ENCODE data around the gene OPN4. TPM values are rescaled to one million over a fixed set of nuclear protein-coding genes. Genes with fewer than 3 reads are reported as not detected.

The OPN4 gene
- total RNA-seq, 1 donor from 2014 or later = not detected

DNA sequence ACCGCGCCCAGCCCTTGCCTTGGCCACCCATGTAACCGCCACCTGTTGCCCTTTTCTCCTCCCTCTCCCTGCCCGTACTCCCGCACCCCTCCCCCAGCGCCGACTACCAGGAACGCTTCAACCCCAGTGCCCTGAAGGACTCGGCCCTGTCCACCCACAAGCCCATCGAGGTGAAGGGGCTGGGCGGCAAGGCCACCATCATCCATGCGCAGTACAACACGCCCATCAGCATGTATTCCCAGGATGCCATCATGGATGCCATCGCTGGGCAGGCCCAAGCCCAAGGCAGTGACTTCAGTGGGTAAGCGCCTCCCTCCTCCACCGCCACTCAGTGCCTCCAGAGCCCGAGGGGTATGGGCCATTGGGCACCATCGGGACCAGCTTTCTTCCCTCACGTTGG is 32.6 kb downstream of the OPN4 start:
- intact Hi-C loops (cut with micrococcal nuclease) = no loop called here
- Mint-ChIP-seq H3K36me3 (ENCODE audit: low read depth) (no peaks in the 10 kb centered on the region), H3K27me3 (peaks cover 1% of the 10 kb centered on the region), H3K9me3 (no peaks in the 10 kb centered on the region), H3K27ac (no peak overlapping the region), H3K4me1 (peaks cover 4% of the 10 kb centered on the region), H3K4me3 (no peak overlapping the region)
- DNase-seq = no peak

DNA sequence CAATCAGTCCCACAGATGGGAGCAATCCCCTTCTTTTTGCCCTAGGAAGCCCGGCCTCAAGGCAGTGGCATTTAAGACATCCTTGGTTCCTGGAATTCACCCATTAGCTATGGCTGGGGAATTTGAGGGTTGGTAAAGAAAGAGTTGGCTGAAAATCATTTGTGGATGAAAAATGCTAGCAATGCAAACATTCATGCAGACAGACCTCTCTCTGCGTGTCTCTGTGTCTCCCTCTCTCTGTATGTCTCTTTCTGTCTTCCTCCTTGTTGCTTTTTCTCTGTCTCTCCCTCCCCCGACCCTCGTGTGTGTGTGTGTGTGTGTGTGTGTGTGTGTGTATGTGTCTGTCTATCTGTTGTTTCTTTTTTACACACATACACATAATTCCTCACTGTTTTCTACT is 33.4 kb downstream of the OPN4 start:
- H3K27ac Mint-ChIP-seq = no peak overlapping the region
- no peak for DNase-seq
- no peak overlapping the region for H3K4me3 Mint-ChIP-seq
- H3K27me3 Mint-ChIP-seq = peaks cover 1% of the 10 kb centered on the region
- intact Hi-C loops (cut with micrococcal nuclease) = loop anchor here (1.0 to 2.0 kb wide), 2 partner anchors 212 to 273 kb away; no protein-coding TSS in a partner anchor
- H3K9me3 Mint-ChIP-seq = no peaks in the 10 kb centered on the region
- H3K4me1 Mint-ChIP-seq = peaks cover 4% of the 10 kb centered on the region
- H3K36me3 Mint-ChIP-seq (ENCODE audit: low read depth) = no peaks in the 10 kb centered on the region

- no peak overlapping the region for H3K27ac Mint-ChIP-seq
- no peaks in the 10 kb centered on the region for H3K36me3 Mint-ChIP-seq (ENCODE audit: low read depth)
- H3K4me3 Mint-ChIP-seq = no peak overlapping the region
- peaks cover 4% of the 10 kb centered on the region for H3K4me1 Mint-ChIP-seq
- intact Hi-C loops (cut with micrococcal nuclease) = loop anchor here (1.0 to 2.0 kb wide), 2 partner anchors 211 to 272 kb away; no protein-coding TSS in a partner anchor
- H3K9me3 Mint-ChIP-seq = no peaks in the 10 kb centered on the region
- DNase-seq = peak; percentile 84
- peaks cover 1% of the 10 kb centered on the region for H3K27me3 Mint-ChIP-seq
Observed at GRCh38 chr10:86688398-86688921, 34.1 kb downstream of the OPN4 start.

DNA sequence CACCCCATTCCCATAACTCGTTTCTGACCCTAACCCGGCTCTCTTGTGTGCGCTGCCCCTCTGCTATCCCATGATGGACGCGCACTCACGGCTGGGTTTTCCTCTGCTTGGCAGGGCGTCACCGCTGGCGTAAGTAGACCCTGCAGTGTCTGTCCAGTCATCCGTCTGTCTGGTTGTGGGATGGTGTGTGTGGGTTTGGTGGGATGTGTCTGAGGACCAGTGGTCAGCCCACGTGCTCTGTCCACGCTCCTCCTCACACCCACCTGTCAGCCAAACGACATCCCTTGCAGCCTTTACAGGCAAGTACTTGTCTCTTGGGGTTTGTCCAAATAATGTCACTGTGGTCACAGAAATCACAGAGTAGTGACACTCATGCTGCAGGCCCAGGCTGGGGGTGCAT is 34.8 kb downstream of the OPN4 start:
- Mint-ChIP-seq H3K27ac (no peak overlapping the region), H3K4me1 (peaks cover 4% of the 10 kb centered on the region), H3K9me3 (no peaks in the 10 kb centered on the region), H3K4me3 (no peak overlapping the region), H3K36me3 (ENCODE audit: low read depth) (no peaks in the 10 kb centered on the region), H3K27me3 (peaks cover 1% of the 10 kb centered on the region)
- intact Hi-C loops (cut with micrococcal nuclease) = loop anchor here (2.0 kb wide), 1 partner anchor 272 kb away; no protein-coding TSS in a partner anchor
- DNase-seq = no peak

DNA sequence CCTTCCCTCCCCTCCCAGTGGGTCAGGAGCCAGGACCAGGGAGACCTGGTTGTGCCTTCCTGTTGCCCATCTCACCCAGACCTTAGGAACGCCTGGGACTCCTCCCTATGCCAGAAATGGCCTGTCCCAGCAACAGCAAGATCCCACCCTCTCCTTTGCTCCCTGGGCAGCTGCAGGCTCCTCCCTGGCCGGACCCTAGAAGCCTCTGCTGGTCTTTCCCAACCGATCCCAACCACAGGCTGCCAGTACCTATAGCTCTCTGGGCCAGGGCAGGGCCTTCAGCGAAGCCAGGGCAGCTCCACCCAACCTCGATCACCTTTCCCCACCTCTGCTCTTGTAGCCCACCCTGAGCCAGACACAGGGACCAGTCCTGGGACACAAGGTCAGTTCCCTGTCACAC is 35.9 kb downstream of the OPN4 start:
- DNase-seq = no peak
- intact Hi-C loops (cut with micrococcal nuclease) = no loop called here
- Mint-ChIP-seq H3K4me3 (no peak overlapping the region), H3K36me3 (ENCODE audit: low read depth) (no peaks in the 10 kb centered on the region), H3K27ac (peak overlapping the region; percentile 60), H3K9me3 (no peaks in the 10 kb centered on the region), H3K4me1 (peaks cover 4% of the 10 kb centered on the region), H3K27me3 (peaks cover 1% of the 10 kb centered on the region)

DNA sequence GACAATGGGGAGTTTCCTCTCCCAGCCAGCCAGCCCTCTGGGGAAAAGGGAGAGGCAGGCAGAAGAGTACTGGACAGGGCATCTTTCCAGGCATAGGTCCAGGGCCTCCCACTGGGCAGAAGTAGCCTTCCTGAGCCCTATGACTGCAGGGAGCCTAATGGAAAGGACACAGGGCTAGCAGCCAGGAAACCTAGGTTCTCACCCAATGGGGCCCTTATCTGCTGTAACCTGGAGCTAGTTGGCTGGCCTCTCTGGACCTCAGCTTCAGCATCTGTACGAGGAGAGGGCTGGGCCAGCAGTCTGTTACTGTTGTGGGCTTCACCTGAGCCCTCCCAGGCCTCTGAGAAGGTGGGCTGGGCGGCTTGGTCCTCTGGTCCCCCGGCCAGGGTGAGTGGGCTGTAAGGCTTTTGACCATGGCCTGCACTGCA is 36.3 kb downstream of the OPN4 start:
- intact Hi-C loops (cut with micrococcal nuclease) = no loop called here
- Mint-ChIP-seq H3K27ac (no peak overlapping the region), H3K4me1 (peaks cover 4% of the 10 kb centered on the region), H3K9me3 (no peaks in the 10 kb centered on the region), H3K36me3 (ENCODE audit: low read depth) (no peaks in the 10 kb centered on the region), H3K27me3 (peaks cover 1% of the 10 kb centered on the region), H3K4me3 (no peak overlapping the region)
- DNase-seq = no peak

GRCh38 chr10:86691333-86692022 is 37.1 kb downstream of the OPN4 start:
- Mint-ChIP-seq H3K4me1 (peaks cover 4% of the 10 kb centered on the region), H3K36me3 (ENCODE audit: low read depth) (no peaks in the 10 kb centered on the region), H3K27ac (no peak overlapping the region), H3K27me3 (peaks cover 4% of the 10 kb centered on the region), H3K4me3 (no peak overlapping the region), H3K9me3 (no peaks in the 10 kb centered on the region)
- no peak for DNase-seq
- intact Hi-C loops (cut with micrococcal nuclease) = no loop called here

- Mint-ChIP-seq H3K36me3 (ENCODE audit: low read depth) (no peaks in the 10 kb centered on the region), H3K4me1 (peaks cover 4% of the 10 kb centered on the region), H3K4me3 (no peak overlapping the region), H3K27ac (no peak overlapping the region), H3K27me3 (peaks cover 4% of the 10 kb centered on the region), H3K9me3 (no peaks in the 10 kb centered on the region)
- intact Hi-C loops (cut with micrococcal nuclease) = no loop called here
- no peak for DNase-seq
Observed at GRCh38 chr10:86692023-86692514, 37.7 kb downstream of the OPN4 start.

- intact Hi-C loops (cut with micrococcal nuclease) = no loop called here
- Mint-ChIP-seq H3K27ac (no peak overlapping the region), H3K36me3 (ENCODE audit: low read depth) (no peaks in the 10 kb centered on the region), H3K4me3 (no peak overlapping the region), H3K4me1 (peaks cover 4% of the 10 kb centered on the region), H3K9me3 (no peaks in the 10 kb centered on the region), H3K27me3 (peaks cover 4% of the 10 kb centered on the region)
- DNase-seq = no peak
Observed at GRCh38 chr10:86692664-86693063, 38.3 kb downstream of the OPN4 start.

GRCh38 chr10:86693275-86693674 is 38.9 kb downstream of the OPN4 start:
- no peak overlapping the region for H3K27ac Mint-ChIP-seq
- H3K36me3 Mint-ChIP-seq (ENCODE audit: low read depth) = no peaks in the 10 kb centered on the region
- H3K4me1 Mint-ChIP-seq = peaks cover 4% of the 10 kb centered on the region
- DNase-seq = no peak
- H3K4me3 Mint-ChIP-seq = no peak overlapping the region
- intact Hi-C loops (cut with micrococcal nuclease) = no loop called here
- no peaks in the 10 kb centered on the region for H3K9me3 Mint-ChIP-seq
- peaks cover 4% of the 10 kb centered on the region for H3K27me3 Mint-ChIP-seq

DNA sequence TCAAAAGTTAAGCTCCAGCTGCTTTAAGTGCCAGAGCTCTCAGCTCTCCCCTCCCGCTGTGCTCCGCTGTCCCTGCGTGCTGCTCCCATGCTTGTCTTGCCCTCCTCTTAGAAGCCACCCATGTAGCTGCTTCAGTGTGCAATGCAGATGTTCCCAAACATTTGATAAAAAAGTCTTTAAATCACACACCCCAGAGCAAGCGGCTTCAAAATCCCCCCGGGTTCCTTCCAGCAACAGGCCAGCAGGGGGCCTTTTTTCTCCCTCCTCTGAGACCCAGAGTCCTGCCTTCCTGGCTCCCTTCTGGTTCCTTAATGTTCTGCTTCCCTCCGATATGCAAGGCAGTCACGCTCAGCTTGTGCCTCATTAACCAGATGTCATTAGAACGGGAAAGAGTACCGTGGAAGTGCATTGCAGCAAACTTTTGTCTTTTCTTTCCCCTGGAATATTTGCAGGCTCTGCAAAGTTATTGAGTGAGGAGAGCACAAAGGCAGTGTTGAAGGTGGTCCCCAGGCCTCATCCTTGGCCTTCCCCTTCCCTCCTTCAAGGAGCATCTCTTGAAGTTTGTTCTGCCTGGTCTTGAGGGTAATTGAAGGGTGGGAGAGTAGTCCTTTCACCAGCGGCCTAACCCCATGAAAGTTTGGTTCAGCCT is 39.5 kb downstream of the OPN4 start:
- H3K36me3 Mint-ChIP-seq (ENCODE audit: low read depth) = no peaks in the 10 kb centered on the region
- peak; percentile 76 for DNase-seq
- no peak overlapping the region for H3K27ac Mint-ChIP-seq
- no peak overlapping the region for H3K4me3 Mint-ChIP-seq
- H3K27me3 Mint-ChIP-seq = peaks cover 4% of the 10 kb centered on the region
- peaks cover 4% of the 10 kb centered on the region for H3K4me1 Mint-ChIP-seq
- H3K9me3 Mint-ChIP-seq = no peaks in the 10 kb centered on the region
- intact Hi-C loops (cut with micrococcal nuclease) = no loop called here

GRCh38 chr10:86698207-86698940 is 44.0 kb downstream of the OPN4 start:
- Mint-ChIP-seq H3K36me3 (ENCODE audit: low read depth) (no peaks in the 10 kb centered on the region), H3K27ac (no peak overlapping the region), H3K9me3 (no peaks in the 10 kb centered on the region), H3K4me3 (no peak overlapping the region), H3K4me1 (no peaks in the 10 kb centered on the region), H3K27me3 (peaks cover 2% of the 10 kb centered on the region)
- intact Hi-C loops (cut with micrococcal nuclease) = no loop called here
- no peak for DNase-seq

DNA sequence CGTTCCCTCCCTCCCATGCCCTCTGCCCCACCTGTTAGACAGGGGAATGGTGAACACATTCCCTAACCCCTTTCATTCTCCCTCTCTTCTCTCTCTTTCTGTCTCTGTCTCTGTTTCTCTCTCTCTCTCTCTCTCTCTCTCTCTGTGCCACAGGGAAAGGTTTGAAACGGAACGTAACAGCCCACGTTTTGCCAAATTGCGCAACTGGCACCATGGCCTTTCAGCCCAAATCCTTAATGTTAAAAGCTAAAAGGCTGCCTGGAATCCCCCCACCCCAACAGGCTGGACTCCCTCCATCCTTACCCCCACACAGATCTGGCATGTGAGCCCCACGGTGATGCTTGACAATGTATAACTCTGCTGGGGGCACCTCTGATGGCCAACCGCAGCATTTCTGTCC is 44.8 kb downstream of the OPN4 start:
- no peak for DNase-seq
- H3K27ac Mint-ChIP-seq = no peak overlapping the region
- H3K4me3 Mint-ChIP-seq = no peak overlapping the region
- intact Hi-C loops (cut with micrococcal nuclease) = no loop called here
- H3K27me3 Mint-ChIP-seq = peaks cover 2% of the 10 kb centered on the region
- H3K4me1 Mint-ChIP-seq = no peaks in the 10 kb centered on the region
- no peaks in the 10 kb centered on the region for H3K36me3 Mint-ChIP-seq (ENCODE audit: low read depth)
- H3K9me3 Mint-ChIP-seq = no peaks in the 10 kb centered on the region

DNA sequence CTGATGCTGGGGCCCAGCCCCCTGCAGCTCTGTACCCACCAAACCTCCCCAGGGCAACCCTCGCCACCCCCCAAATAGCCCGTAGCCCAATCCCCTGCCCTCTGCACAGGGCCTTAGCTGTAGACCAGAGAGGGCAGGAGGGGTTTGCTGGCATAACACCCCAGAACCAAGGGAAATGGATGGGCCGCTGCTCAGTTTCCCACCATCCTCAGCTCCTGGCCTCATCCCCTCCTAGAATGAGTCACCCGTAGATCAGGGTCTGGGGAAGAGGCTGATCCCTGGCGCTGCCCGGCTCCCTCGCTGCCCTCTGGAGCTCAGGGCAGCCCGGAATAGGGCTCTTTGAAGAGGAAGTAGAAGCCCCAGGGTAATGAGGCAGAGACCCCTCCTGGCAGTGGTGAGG is 45.2 kb downstream of the OPN4 start:
- Mint-ChIP-seq H3K36me3 (ENCODE audit: low read depth) (no peaks in the 10 kb centered on the region), H3K9me3 (no peaks in the 10 kb centered on the region), H3K27me3 (peaks cover 2% of the 10 kb centered on the region), H3K4me3 (no peak overlapping the region), H3K4me1 (no peaks in the 10 kb centered on the region), H3K27ac (no peak overlapping the region)
- intact Hi-C loops (cut with micrococcal nuclease) = no loop called here
- no peak for DNase-seq

Measured in activated CD4-positive, alpha-beta T cell treated with anti-CD3 and anti-CD28 coated beads, Interleukin-2, amount 10 ng/mL, durations not matched to agents 24 days and 14 days (primary cell).